ENCODE results near the gene RNF220.
"Not testable (repeated sequence)": the region's sequence is repeated elsewhere in the genome, so short reads cannot be mapped to it uniquely, and the experiment has no call there.

Gene RNF220

DNA sequence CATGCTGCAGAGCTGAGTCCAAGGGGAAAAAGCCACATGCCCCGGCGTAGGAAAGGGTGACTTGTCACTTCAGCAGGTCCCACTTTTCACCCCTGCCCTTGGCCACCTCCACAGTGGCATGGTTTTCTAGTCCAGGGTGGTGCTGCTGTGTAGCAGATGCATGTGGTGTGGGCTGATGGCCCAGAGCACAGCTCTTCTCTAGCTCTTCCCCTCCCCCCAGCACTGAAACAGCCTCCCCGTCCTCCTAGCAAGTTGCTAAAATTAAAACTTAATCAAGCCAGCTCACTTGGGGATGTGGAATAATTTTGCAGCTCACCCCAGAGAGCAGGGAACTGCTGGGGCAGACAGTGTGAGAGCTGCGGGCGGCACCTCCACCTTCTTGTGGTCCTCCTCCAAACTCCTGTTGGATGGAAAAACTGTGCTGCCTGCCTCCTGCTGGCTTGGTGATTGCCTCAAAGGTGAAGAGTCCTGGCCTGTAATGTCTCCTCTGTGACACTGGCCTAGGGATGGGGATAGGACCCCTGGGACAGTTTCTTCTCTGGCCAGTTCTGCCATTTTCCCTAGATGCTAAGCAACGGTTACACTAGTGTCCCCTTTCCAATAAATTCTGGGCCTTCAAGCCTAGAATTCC is 91.6 kb downstream of the RNF220 start:
- no peak for DNase-seq (ENCODE audit: low read depth)

DNA sequence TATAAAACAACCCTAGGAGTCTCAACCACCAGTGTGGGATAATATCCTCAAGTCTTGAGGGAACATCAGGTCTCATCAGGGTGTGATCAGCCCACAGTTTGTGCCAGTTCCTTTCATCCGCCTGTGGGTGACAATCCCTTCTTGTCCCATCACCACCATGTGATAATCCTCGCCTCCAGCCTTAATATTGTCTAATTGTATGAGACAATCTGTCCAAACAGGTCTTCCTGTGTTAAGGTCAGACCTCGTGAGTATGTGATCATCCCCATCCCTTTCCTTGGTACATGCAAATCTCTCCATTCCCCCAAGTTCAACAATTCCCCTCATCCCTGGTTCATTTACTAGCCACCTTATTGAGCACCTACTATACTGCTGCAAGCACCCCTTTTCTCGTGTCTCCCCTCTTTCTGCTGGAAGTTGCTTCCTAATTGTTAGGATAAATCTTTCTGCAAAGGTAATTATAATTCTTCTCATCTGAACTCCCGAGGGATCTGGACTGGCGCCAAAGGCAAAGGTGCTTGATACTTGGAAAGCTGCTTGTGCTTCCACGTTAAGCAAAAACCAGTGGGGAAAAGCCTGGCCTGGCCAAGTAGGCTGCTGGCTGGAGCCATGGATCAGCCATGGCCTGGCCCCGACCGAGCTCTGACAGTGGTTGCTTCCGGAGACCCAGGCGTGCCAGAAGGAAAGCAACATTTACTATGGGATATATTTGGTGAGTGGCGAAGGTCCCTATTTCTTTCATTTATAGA is 92.5 kb downstream of the RNF220 start:
- DNase-seq (ENCODE audit: low read depth): no peak

DNA sequence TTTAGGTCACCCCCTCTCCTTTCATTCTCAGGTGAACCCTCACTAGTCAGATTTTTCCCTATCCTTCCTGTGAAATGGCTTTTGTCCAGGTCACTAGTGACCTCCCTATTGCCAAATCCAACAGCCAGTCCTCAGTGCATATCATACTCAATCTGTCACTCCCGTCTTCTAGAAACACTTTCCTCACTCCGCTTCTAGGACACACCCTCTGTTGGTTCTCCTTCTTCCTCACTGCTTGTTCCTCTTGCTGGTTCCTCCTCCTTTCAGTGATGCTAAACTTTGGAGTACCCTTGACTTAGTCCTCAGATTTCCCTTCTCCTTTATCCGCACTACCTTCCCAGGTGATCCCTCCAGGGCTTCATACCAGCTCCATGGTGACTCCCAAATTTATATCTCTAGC is 94.3 kb downstream of the RNF220 start:
- no peak for DNase-seq (ENCODE audit: low read depth)

DNA sequence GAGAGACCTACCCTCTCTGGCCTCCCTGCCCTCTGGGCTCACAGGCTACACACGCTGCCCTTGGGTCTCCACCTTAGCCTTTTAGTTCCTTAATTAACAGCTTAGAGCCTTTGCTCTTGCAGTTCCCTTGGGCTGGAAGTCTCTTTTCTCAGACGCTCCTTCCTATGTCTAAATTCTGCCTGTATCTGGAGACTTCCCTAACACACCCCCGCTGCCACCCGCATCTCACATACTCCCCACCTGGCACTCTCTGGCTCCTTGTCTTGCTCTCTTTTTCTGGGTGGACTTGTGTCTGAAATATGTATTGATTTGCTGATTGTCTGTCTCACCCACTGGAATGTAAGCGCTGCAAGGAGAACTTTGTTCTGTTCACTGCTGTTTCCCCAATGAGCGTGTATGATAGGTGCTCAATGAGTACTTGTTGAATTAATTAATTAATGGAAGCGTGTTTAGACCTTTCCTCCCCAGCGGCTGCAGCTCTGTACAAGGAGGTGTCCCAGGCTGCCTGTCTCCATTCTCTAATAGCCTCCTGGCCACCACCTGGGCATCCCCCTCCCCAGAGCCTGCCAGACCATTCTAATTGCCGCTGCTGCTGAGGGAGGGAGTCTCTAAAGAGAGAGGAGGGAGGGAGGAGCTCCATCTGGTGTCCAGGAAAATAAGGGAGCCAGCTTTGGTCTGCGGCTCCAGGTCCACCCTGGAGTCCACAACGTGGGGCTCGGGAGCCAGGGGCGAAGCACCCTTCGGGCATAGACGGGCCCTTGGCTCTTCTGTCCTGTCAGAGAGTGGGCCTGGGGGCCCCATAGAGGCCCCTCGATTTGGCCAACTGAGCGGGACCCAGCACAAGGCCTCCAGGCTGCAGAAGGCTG is 95.4 kb downstream of the RNF220 start:
- peak; percentile 32 for DNase-seq (ENCODE audit: low read depth)

DNA sequence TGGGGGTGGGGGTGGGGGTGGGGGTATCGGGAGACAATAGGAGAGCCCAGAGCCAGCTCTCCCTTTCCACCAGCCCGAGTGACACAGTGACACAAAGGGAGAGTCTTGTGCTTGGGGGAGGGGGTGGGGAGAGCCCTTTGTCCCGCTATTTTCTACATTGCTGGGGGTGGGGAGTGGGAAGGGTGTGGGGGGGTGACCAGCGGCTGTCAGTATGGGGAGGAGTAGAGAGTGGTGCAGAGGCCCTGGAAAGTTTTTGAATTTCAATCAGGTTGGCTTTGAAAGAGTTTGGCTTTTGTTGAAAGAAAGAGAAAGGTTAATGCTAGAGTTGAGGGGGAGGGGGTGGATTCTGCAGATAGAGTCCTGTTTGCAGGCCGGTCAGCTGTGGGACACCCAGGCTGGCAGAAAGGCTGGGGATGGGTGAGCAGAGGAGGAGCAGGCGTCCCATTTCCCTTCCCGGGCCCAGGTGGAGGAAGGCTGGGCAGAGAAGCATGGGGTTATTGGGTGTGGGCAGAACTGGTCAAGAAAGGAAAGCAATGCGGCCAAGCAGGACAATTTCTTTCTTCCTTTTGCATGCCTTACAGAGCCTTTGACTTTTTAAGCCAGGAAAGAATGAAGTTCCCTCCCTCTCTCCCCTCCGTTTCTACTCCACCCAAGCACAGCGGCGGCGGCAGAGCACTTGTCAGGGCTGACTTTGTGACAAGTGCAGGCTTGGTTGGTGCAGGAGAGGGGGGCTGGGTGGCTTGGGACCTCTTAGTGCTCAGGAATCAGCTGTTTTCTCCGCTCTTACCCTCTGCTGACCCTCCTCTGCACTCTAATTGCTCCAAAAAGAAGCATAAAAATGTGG is 96.2 kb downstream of the RNF220 start:
- DNase-seq (ENCODE audit: low read depth): no peak

DNA sequence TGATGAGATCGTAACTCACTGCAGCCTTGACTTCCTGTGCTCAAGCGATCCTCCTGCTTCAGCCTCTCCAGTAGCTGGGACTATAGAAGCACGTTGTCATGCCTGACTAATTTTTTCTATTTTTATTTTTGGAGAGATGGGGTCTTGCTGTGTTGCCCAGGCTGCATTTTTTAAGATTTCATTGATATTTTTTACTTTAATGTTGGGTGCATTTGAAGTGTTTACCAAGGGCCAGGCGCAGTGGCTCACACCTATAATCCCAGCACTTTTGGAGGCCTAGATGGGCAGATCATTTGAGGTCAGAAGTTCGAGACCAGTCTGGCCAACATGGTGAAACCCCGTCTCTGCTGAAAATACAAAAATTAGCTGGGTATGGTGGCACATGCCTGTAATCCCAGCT is 97.8 kb downstream of the RNF220 start:
- not testable (repeated sequence) for DNase-seq (ENCODE audit: low read depth)

DNA sequence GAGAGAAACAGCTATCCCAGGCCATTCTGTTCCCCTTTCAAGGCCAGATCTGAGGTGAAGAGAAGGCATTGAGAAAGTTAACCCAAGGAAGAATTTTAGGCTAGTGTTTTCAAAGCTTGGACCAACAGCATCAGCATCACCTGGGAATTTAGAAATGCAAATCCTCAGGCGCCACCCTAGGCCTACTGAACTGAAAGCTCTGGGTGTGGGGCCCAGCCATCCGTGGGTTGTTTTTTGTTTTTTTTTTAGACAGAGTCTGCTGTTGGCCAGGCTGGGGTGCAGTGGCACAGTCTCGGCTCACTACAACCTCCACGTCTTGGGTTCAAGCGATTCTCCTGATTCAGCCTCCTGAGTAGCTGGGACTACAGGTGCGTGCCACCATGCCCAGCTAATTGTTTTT is 98.6 kb downstream of the RNF220 start:
- DNase-seq (ENCODE audit: low read depth): no peak

GRCh38 chr1:44505210-44505993 is 100.3 kb downstream of the RNF220 start:
- peak; percentile 5 for DNase-seq (ENCODE audit: low read depth)

DNA sequence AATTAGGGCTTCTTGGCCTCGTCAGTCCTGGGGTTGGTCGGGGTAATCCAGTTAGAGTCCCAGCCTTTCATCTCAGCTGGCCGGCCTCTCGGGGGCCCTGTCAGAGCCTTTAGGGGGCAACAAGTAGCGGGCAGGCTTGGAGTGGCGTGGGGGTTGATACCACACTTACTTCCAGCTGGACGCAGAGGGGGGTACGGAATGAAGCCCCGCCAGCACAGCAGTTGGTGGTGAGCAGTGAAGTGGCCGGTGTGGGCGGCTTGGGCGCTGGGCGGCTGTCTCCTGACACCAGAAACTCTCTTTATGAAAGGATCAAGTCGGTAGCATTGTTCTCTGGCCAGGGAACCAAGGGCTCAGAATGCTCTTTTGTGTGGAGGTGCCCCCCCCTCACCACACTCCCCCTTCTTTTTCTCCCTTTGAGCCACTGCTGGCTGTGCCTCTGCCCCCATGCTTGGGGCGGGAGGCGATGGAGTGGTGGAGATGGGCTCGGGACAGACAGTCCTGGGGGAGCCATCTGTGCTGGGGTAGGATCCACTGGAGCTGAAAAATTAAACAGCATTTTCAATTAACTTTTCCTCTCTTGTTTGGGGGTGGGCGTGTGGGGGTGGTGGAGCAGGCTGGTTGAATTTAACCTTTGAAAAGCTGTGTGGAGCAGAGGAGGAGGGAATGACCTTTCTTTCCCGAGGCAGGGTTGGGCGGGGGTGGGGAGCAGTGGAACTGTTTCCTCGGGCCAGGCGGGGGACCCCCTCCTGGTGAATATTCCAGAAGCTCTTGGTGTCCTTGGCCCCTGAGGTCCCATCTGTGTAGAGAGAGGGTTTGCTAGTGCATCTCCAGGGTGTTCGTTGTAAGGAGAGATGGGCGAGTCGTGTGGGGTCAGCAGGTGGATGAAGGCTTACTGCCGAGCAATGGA is 102.7 kb downstream of the RNF220 start:
- no peak for DNase-seq (ENCODE audit: low read depth)

DNA sequence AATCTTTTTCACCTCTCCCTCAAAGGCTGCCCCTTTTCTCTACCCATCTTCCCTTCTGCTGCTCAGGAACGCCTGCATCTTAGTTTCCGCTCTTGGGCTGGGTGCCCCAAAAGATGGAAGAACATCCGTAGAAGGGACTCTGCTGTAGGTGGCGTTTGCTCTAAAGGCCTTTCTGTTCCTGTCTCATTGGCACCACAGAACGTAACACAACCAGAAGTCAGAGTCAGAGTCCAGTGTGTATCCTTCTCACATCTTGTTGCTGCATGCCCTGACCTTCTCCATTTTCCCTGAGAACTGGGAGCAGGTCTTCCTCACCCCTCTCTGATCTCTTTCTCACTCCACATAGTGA is 103.3 kb downstream of the RNF220 start:
- no peak for DNase-seq (ENCODE audit: low read depth)

GRCh38 chr1:44511363-44511762 is 106.3 kb downstream of the RNF220 start:
- DNase-seq (ENCODE audit: low read depth): no peak

DNA sequence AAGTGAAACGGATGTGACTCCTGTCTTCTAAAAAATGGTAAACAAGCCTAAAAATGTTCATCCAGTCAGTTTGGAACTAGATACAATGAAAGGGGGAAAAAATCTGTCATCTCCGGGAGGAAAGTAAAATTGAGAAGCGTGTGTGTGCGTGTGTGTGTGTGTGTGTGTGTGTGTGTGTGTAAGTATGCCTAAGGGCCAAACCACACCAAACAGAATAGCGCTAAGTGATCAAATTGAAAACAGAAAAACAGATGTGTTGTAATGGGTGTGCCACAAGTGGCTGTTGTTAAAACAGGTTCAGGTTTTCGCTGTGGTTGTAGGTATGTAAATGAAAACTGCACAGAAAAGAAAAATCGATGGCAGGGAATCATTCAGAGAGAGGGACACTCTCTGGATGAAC is 106.7 kb downstream of the RNF220 start:
- DNase-seq (ENCODE audit: low read depth): no peak

DNA sequence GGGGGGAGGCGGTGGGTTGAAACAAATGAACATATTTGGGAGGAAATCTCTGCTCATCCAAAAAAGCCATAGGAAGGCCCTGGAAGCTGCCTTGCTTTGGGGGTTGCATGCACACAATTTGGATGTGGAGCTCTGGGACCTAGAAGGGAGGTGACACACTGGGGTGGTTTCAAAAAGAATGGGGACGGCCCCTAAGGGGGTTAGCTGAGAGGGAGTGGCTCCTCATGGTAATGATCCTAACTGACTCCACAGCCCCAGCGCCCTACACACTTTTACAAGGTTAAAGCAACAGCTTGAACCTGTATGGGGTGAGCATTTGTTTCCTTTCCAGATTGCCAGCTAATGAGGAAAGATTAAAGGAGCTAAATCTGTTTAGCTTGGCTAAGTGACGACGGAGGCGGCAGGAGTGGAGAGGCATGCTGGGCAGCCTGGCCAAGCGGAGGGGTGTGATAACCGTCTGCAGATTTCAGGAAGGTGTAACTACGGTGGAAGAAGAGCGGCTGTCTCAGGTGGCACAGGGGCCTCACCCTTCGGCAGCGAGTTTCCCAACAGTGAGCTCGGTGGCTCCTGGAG is 107.3 kb downstream of the RNF220 start:
- DNase-seq (ENCODE audit: low read depth): no peak

DNA sequence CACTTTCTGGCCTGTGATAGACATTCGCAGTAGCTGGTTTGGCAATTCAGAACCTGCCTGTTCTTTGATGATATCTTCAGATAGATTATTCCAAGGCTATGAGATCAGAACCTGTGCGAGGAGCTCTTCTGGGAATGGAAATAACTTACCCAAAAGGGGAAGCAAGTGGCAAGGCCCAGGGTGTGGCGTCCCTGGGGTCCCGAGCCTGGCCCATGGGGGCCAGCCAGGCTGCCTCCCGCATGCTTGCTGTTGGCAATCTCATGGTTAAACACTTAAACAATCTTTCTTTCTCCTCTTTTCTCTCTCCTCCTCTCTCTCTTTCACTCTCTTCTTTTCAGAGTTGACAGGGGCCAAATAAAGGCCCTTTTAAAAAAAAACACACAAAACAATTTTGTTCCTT is 108.1 kb downstream of the RNF220 start:
- DNase-seq (ENCODE audit: low read depth): no peak

DNA sequence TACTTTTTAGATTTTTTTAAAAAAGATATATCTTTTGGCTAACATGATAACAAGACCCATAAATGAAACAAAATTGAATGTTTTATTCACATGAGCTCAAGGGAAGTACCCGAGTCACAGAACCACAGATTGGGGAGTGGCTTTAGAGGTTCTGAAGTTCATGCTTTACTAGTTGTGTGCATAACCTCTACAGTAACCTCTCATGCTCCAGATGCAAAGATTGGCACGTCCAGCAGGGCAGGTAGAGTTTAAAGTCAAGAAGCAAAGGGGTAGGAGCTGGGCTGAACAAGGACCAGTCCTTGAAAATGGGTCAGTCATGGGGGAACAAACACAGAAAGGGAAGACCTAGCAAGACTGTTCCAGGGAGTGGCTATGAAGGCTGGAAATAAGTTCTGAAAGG is 109.6 kb downstream of the RNF220 start:
- no peak for DNase-seq (ENCODE audit: low read depth)

GRCh38 chr1:44515416-44515815 is 110.4 kb downstream of the RNF220 start:
- DNase-seq (ENCODE audit: low read depth): peak; percentile 12

DNA sequence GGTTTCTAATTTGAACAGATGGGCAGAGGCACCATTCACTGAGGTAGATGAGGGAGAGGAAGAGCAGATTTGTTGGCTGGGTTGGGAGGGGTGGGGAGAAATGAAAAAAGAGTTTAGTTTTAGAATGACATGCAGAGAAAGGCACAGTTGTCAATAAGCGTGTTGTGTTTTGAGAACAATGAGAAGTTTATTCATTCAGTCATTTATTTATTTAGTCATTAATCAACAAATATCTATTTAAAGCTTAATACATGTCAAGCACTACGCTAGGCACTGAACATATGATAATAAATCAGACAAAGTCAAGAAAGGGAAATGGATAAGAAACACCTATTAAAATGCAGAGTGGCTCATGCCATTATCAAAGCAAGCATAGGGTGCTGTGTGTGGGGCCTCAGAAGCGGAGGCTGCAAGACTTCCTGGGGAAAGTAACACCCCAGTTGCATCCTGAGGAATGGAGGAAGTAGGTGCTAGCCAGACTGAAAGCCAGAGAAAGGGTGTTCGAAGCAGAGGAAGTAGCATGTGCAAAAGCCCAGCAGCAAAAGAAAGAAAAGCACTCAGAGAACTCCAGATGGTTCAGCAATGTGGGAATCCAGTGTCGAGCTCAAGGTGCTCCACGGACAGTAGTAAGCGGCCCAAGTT is 114.1 kb downstream of the RNF220 start:
- no peak for DNase-seq (ENCODE audit: low read depth)

DNA sequence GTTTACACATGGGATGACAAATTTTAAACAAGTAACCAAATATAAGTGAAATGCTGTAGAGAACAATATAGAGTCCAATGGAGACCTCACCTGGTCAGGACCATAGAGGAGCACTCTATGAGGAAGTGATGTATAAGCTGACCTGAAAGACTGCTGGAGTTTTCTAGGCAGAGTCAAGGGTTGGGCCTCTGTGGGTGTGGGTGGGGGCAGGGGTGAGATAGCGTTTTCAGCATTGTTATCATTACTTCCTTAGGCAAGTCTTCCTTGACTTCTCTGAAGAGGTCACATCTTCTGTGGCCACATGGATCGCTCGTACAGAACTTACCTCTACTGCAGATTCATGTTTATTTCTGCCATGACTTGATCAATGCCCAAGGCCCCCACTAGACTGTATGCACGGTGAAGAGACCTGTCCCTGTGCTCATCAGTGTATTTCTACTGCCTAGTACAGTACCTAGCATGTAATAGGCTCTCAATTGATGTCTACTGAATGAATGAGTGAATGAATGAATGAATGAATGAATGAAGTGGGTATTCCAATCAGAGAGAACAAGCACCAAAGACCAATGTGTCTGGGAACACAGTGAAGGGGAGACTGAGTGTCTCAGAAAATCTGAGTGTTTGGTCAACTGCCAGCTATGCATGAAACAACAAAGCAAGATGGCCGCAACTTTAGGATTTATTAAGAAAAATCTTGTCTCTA is 116.5 kb downstream of the RNF220 start:
- DNase-seq (ENCODE audit: low read depth): no peak

Measured in EH (cell line).